ENCODE results near the gene GIMAP4.
"Not testable (repeated sequence)": the region's sequence is repeated elsewhere in the genome, so short reads cannot be mapped to it uniquely, and the experiment has no call there.

GIMAP4 gene

DNA sequence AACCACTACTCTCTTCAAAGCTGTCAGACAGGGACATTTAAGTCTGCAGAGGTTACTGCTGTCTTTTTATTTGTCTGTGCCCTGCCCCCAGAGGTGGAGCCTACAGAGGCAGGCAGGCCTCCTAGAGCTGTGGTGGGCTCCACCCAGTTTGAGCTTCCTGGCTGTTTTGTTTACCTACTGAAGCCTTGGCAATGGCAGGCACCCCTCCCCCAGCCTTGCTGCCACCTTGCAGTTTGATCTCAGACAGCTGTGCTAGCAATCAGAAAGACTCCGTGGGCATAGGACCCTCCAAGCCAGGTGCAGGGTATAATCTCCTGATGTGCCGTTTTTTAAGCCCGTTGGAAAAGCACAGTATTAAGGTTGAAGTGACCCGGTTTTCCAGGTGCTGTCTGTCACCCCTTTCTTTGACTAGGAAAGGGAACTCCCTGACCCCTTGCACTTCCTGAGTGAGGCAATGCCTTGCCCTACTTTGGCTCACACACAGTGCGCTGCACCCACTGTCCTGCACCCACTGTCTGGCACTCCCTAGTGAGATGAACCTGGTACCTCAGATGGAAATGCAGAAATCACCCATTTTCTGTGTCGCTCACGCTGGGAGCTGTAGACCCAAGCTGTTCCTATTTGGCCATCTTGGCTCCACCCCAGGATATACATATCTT is 12.9 kb downstream of the GIMAP4 start:
- not testable (repeated sequence) for H3K9me3 ChIP-seq (ENCODE audit: control insufficient read depth, low read length); H3K4me1 ChIP-seq (ENCODE audit: control insufficient read depth, insufficient read depth, low read length); H3K27ac ChIP-seq (ENCODE audit: insufficient read depth, low read depth, low read length, poor library complexity, severe bottlenecking); H3K27me3 ChIP-seq (ENCODE audit: control insufficient read depth, insufficient read depth, low read length, poor library complexity, severe bottlenecking); H3K36me3 ChIP-seq (ENCODE audit: control insufficient read depth, insufficient read depth, low read length); H3K4me3 ChIP-seq (ENCODE audit: insufficient read depth, low read depth, low read length)
- 92 to 94% methylated on average over 7 of the region's 7 CpGs for WGBS, 2 experiments

GRCh38 chr7:150580638-150581394 is 13.6 kb downstream of the GIMAP4 start:
- Histone ChIP-seq H3K27ac (ENCODE audit: insufficient read depth, low read depth, low read length, poor library complexity, severe bottlenecking) (no peak overlapping the region), H3K9me3 (ENCODE audit: control insufficient read depth, low read length) (no peaks in the 10 kb centered on the region), H3K27me3 (ENCODE audit: control insufficient read depth, insufficient read depth, low read length, poor library complexity, severe bottlenecking) (no peaks in the 10 kb centered on the region), H3K36me3 (ENCODE audit: control insufficient read depth, insufficient read depth, low read length) (no peaks in the 10 kb centered on the region), H3K4me3 (ENCODE audit: insufficient read depth, low read depth, low read length) (no peak overlapping the region), H3K4me1 (ENCODE audit: control insufficient read depth, insufficient read depth, low read length) (no peaks in the 10 kb centered on the region)
- 91 to 100% methylated on average over 1 to 3 of the region's 3 CpGs for WGBS, 2 experiments

- H3K9me3 ChIP-seq (ENCODE audit: control insufficient read depth, low read length): no peaks in the 10 kb centered on the region
- H3K4me1 ChIP-seq (ENCODE audit: control insufficient read depth, insufficient read depth, low read length): no peaks in the 10 kb centered on the region
- 90% methylated on average over 7 of the region's 7 CpGs for WGBS, 2 experiments
- H3K4me3 ChIP-seq (ENCODE audit: insufficient read depth, low read depth, low read length): no peak overlapping the region
- H3K36me3 ChIP-seq (ENCODE audit: control insufficient read depth, insufficient read depth, low read length): no peaks in the 10 kb centered on the region
- no peak overlapping the region for H3K27ac ChIP-seq (ENCODE audit: insufficient read depth, low read depth, low read length, poor library complexity, severe bottlenecking)
- H3K27me3 ChIP-seq (ENCODE audit: control insufficient read depth, insufficient read depth, low read length, poor library complexity, severe bottlenecking): no peaks in the 10 kb centered on the region
Measured at GRCh38 chr7:150585199-150585598, 18.0 kb downstream of the GIMAP4 start.

DNA sequence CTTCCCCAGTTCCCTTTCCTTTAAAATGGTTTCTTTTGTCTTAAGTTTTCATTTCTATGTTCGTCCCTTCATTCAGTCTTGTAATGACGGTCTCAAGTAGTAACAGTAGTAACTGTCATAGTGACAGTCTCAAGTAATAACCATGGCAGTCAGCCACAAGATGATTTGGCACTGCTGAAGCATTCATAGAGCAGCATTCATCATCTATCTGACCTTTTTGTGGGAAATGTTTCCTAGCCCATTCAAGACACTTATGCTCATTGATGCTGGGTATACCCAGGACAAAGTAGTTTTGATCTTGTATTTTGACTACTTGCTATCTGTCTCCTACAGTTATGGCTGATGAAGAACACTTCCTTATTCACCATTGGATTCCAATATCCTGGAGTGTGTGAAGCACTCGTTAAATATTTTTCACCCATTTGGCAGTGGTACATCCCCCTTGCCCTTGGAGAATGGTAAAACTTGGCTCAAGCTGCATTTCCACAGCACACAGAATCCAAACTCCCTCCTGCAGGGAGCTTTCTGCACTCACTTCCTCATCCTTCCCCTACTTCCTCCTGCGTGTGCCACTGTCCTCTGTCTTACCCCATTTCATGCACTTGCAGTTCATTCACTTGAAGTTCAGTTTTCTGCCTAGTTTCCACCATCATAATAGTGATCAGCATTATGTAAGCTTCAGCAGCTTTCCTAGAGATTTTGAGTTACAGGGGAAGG is 19.0 kb downstream of the GIMAP4 start:
- Histone ChIP-seq H3K4me3 (ENCODE audit: insufficient read depth, low read depth, low read length) (no peak overlapping the region), H3K9me3 (ENCODE audit: control insufficient read depth, low read length) (no peaks in the 10 kb centered on the region), H3K36me3 (ENCODE audit: control insufficient read depth, insufficient read depth, low read length) (no peaks in the 10 kb centered on the region), H3K4me1 (ENCODE audit: control insufficient read depth, insufficient read depth, low read length) (no peaks in the 10 kb centered on the region), H3K27me3 (ENCODE audit: control insufficient read depth, insufficient read depth, low read length, poor library complexity, severe bottlenecking) (no peaks in the 10 kb centered on the region), H3K27ac (ENCODE audit: insufficient read depth, low read depth, low read length, poor library complexity, severe bottlenecking) (no peak overlapping the region)
- whole genome bisulfite sequencing, 2 experiments: 86 to 88% methylated on average over 4 of the region's 4 CpGs

DNA sequence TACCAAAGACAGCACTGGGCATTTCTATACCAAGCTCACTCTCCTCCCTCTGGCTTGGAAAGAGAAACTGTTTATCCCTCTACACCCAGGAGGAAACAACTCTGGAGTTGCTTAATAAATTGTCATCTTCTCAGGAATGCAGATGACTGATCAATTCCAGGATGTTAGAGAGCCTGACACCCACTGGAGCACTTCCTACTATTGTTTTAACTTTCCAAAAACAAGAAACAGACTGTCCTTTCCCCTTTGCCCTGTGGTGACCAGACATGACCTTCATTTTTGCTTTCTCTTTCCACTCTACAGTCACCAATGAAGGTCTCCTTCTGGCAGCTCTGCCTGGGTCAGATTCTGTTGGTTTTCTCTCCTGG is 19.6 kb downstream of the GIMAP4 start:
- Histone ChIP-seq H3K4me3 (ENCODE audit: insufficient read depth, low read depth, low read length) (no peak overlapping the region), H3K27ac (ENCODE audit: insufficient read depth, low read depth, low read length, poor library complexity, severe bottlenecking) (no peak overlapping the region), H3K36me3 (ENCODE audit: control insufficient read depth, insufficient read depth, low read length) (no peaks in the 10 kb centered on the region), H3K9me3 (ENCODE audit: control insufficient read depth, low read length) (no peaks in the 10 kb centered on the region), H3K4me1 (ENCODE audit: control insufficient read depth, insufficient read depth, low read length) (no peaks in the 10 kb centered on the region), H3K27me3 (ENCODE audit: control insufficient read depth, insufficient read depth, low read length, poor library complexity, severe bottlenecking) (no peaks in the 10 kb centered on the region)

- no peaks in the 10 kb centered on the region for H3K4me1 ChIP-seq (ENCODE audit: control insufficient read depth, insufficient read depth, low read length)
- WGBS, 2 experiments: 90 to 100% methylated on average over 1 of the region's 1 CpG
Measured at GRCh38 chr7:150587551-150587950, 20.4 kb downstream of the GIMAP4 start.

GRCh38 chr7:150594805-150595204 is 27.6 kb downstream of the GIMAP4 start:
- H3K27ac ChIP-seq (ENCODE audit: insufficient read depth, low read depth, low read length, poor library complexity, severe bottlenecking): no peak overlapping the region
- no peaks in the 10 kb centered on the region for H3K9me3 ChIP-seq (ENCODE audit: control insufficient read depth, low read length)
- no peaks in the 10 kb centered on the region for H3K27me3 ChIP-seq (ENCODE audit: control insufficient read depth, insufficient read depth, low read length, poor library complexity, severe bottlenecking)
- 90 to 92% methylated on average over 2 of the region's 2 CpGs for WGBS, 2 experiments
- H3K4me1 ChIP-seq (ENCODE audit: control insufficient read depth, insufficient read depth, low read length): no peaks in the 10 kb centered on the region
- no peaks in the 10 kb centered on the region for H3K36me3 ChIP-seq (ENCODE audit: control insufficient read depth, insufficient read depth, low read length)
- no peak overlapping the region for H3K4me3 ChIP-seq (ENCODE audit: insufficient read depth, low read depth, low read length)

More at GRCh38 chr7:150587551-150587950, 20.4 kb downstream of the GIMAP4 start:
- H3K4me3 ChIP-seq (ENCODE audit: insufficient read depth, low read depth, low read length): no peak overlapping the region
- no peak overlapping the region for H3K27ac ChIP-seq (ENCODE audit: insufficient read depth, low read depth, low read length, poor library complexity, severe bottlenecking)
- H3K36me3 ChIP-seq (ENCODE audit: control insufficient read depth, insufficient read depth, low read length): no peaks in the 10 kb centered on the region
- no peaks in the 10 kb centered on the region for H3K27me3 ChIP-seq (ENCODE audit: control insufficient read depth, insufficient read depth, low read length, poor library complexity, severe bottlenecking)
- H3K9me3 ChIP-seq (ENCODE audit: control insufficient read depth, low read length): no peaks in the 10 kb centered on the region

GRCh38 chr7:150595361-150595760 is 28.2 kb downstream of the GIMAP4 start:
- Histone ChIP-seq H3K27me3 (ENCODE audit: control insufficient read depth, insufficient read depth, low read length, poor library complexity, severe bottlenecking) (no peaks in the 10 kb centered on the region), H3K9me3 (ENCODE audit: control insufficient read depth, low read length) (no peaks in the 10 kb centered on the region), H3K4me1 (ENCODE audit: control insufficient read depth, insufficient read depth, low read length) (no peaks in the 10 kb centered on the region), H3K27ac (ENCODE audit: insufficient read depth, low read depth, low read length, poor library complexity, severe bottlenecking) (no peak overlapping the region), H3K4me3 (ENCODE audit: insufficient read depth, low read depth, low read length) (no peak overlapping the region), H3K36me3 (ENCODE audit: control insufficient read depth, insufficient read depth, low read length) (no peaks in the 10 kb centered on the region)
- WGBS, 2 experiments: 25 to 52% methylated on average over 1 to 2 of the region's 2 CpGs

DNA sequence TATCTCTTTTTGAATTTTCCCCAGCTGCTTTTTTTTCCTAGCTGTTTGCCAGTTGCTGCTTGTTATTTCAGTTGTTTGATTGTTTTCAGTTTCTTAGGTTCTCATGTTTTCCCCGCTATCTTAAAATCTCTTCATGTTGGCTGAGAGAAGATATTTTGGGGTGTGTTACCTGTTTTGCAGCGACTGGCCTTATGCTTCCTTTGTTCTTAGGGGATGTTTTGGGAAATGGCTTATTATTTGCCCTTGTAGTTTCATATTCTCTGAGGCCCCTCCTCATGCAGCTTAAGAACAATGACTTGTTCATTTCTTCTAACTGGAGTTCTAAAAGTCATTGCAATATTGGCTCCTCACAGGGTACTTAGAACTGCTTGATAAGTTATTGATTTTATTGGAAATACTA is 36.4 kb downstream of the GIMAP4 start:
- 63 to 80% methylated on average over 1 to 2 of the region's 2 CpGs for WGBS, 2 experiments
- H3K36me3 ChIP-seq (ENCODE audit: control insufficient read depth, insufficient read depth, low read length); H3K27me3 ChIP-seq (ENCODE audit: control insufficient read depth, insufficient read depth, low read length, poor library complexity, severe bottlenecking): not testable (repeated sequence)

DNA sequence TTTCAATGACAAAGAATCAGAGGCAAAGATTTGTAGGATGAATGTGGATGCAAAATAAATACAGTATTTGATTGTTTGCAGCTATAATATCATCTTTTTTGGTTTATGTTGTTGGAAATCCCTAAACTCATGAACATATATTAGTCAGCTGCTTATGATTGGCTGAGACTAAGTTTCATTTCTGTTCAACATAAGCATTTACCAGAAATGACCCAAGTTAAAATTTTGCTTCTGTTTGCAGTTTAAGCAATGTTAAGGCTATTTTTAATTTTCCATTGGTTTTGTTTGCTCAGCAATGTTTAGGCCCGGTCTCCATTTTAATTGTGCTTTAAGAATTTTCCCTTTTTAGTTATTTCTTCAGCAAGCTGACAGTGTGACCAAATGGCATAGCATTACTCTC is 43.0 kb downstream of the GIMAP4 start:
- 80 to 90% methylated on average over 1 of the region's 1 CpG for WGBS, 2 experiments

More for the DNA sequence above, 36.4 kb downstream of the GIMAP4 start:
- not testable (repeated sequence) for H3K4me1 ChIP-seq (ENCODE audit: control insufficient read depth, insufficient read depth, low read length); H3K27ac ChIP-seq (ENCODE audit: insufficient read depth, low read depth, low read length, poor library complexity, severe bottlenecking); H3K9me3 ChIP-seq (ENCODE audit: control insufficient read depth, low read length); H3K4me3 ChIP-seq (ENCODE audit: insufficient read depth, low read depth, low read length)

More for the DNA sequence above, 43.0 kb downstream of the GIMAP4 start:
- H3K27ac ChIP-seq (ENCODE audit: insufficient read depth, low read depth, low read length, poor library complexity, severe bottlenecking): no peak overlapping the region
- no peaks in the 10 kb centered on the region for H3K9me3 ChIP-seq (ENCODE audit: control insufficient read depth, low read length)
- no peaks in the 10 kb centered on the region for H3K36me3 ChIP-seq (ENCODE audit: control insufficient read depth, insufficient read depth, low read length)
- no peak overlapping the region for H3K4me3 ChIP-seq (ENCODE audit: insufficient read depth, low read depth, low read length)
- no peaks in the 10 kb centered on the region for H3K4me1 ChIP-seq (ENCODE audit: control insufficient read depth, insufficient read depth, low read length)
- H3K27me3 ChIP-seq (ENCODE audit: control insufficient read depth, insufficient read depth, low read length, poor library complexity, severe bottlenecking): no peaks in the 10 kb centered on the region
